Measurements from ENCODE around the gene SCN5A.

GRCh38 chr3:38634111-38634510, 15.4 kb downstream of the SCN5A start:
- TF ChIP-seq, protein P1, sequence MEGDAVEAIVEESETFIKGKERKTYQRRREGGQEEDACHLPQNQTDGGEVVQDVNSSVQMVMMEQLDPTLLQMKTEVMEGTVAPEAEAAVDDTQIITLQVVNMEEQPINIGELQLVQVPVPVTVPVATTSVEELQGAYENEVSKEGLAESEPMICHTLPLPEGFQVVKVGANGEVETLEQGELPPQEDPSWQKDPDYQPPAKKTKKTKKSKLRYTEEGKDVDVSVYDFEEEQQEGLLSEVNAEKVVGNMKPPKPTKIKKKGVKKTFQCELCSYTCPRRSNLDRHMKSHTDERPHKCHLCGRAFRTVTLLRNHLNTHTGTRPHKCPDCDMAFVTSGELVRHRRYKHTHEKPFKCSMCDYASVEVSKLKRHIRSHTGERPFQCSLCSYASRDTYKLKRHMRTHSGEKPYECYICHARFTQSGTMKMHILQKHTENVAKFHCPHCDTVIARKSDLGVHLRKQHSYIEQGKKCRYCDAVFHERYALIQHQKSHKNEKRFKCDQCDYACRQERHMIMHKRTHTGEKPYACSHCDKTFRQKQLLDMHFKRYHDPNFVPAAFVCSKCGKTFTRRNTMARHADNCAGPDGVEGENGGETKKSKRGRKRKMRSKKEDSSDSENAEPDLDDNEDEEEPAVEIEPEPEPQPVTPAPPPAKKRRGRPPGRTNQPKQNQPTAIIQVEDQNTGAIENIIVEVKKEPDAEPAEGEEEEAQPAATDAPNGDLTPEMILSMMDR (IDR thresholded peaks at IDR 0.05; ENCODE audit: insufficient read depth, low read depth, low read length) = no peak
- TF ChIP-seq EZH2 (IDR thresholded peaks at IDR 0.05; ENCODE audit: insufficient read depth, low read length) = no peak
